ENCODE measurements around the gene FBXL22. TPM values are rescaled to one million over a fixed set of nuclear protein-coding genes. Genes with fewer than 3 reads are reported as not detected.

FBXL22 gene
- total and polyA plus RNA-seq, 12 donors, result 0.22 to 5.9 (median 0.78) TPM; not detected in 1

- TF ChIP-seq POLR2A (IDR thresholded peaks at IDR 0.05) (no peak), CTCF (IDR thresholded peaks at IDR 0.05) (no peak)
- H3K9me3 ChIP-seq (replicated peaks in 1 of 3), result no peaks in the 10 kb centered on the region
- peak overlapping the region in 2 of 5 donors; percentile 4 to 14 for H3K27ac ChIP-seq
- intact Hi-C loops (cut with DNase I), result loop anchor here (5.0 kb wide), 2 partner anchors 104 to 124 kb away; no protein-coding TSS in a partner anchor
- H3K27me3 ChIP-seq, result no peaks in the 10 kb centered on the region
- H3K4me3 ChIP-seq, result no peak overlapping the region
- peaks cover 4 to 15% of the 10 kb centered on the region in 2 donors for H3K4me1 ChIP-seq (replicated peaks in 1 of 2)
- 74 to 86% (median 80%) methylated on average over 2 of the region's 2 CpGs for WGBS, 4 donors
- peaks cover 0 to 11% of the 10 kb centered on the region in 2 donors for H3K36me3 ChIP-seq (replicated peaks in 1 of 2)
- DNase-seq, result no peak
Observed at GRCh38 chr15:63596676-63597037, 530 bp upstream of the FBXL22 start.

- H3K4me1 ChIP-seq (replicated peaks in 1 of 2), result peaks cover 9 to 19% of the 10 kb centered on the region in 2 donors
- intact Hi-C loops (cut with DNase I), result loop anchor here (5.0 kb wide), 2 partner anchors 106 to 126 kb away; no protein-coding TSS in a partner anchor
- H3K36me3 ChIP-seq (replicated peaks in 1 of 2), result peaks cover 0 to 3% of the 10 kb centered on the region in 2 donors
- no peaks in the 10 kb centered on the region for H3K9me3 ChIP-seq (replicated peaks in 1 of 3)
- H3K27me3 ChIP-seq, result no peaks in the 10 kb centered on the region
- no peak for DNase-seq
- H3K4me3 ChIP-seq, result no peak overlapping the region
- no peak for TF ChIP-seq POLR2A (IDR thresholded peaks at IDR 0.05)
- TF ChIP-seq CTCF (IDR thresholded peaks at IDR 0.05), result no peak
- 80 to 91% (median 89%) methylated on average over 5 to 6 of the region's 6 CpGs for WGBS, 4 donors
- H3K27ac ChIP-seq, result no peak overlapping the region
Observed at GRCh38 chr15:63597821-63598220, 634 bp downstream of the FBXL22 start.

- TF ChIP-seq POLR2A (IDR thresholded peaks at IDR 0.05) (no peak), CTCF (IDR thresholded peaks at IDR 0.05) (no peak)
- Histone ChIP-seq H3K27me3 (no peaks in the 10 kb centered on the region), H3K4me1 (replicated peaks in 1 of 2) (peaks cover 9 to 19% of the 10 kb centered on the region in 2 donors), H3K9me3 (replicated peaks in 1 of 3) (no peaks in the 10 kb centered on the region), H3K4me3 (peak overlapping the region in 1 of 4 donors; percentile 86), H3K27ac (peak overlapping the region in 3 of 5 donors; percentile 34 to 91 (median 89)), H3K36me3 (replicated peaks in 1 of 2) (no peaks in the 10 kb centered on the region)
- peak in 1 of 7 donors; percentile 33 for DNase-seq
- intact Hi-C loops (cut with DNase I), result loop anchor here (5.0 kb wide), 2 partner anchors 106 to 126 kb away; no protein-coding TSS in a partner anchor
- 77 to 83% (median 79%) methylated on average over 11 to 12 of the region's 12 CpGs for WGBS, 4 donors
Observed at GRCh38 chr15:63598473-63599400, 1.6 kb downstream of the FBXL22 start.

- peaks cover 9 to 19% of the 10 kb centered on the region in 2 donors for H3K4me1 ChIP-seq (replicated peaks in 1 of 2)
- H3K27me3 ChIP-seq, result no peaks in the 10 kb centered on the region
- H3K36me3 ChIP-seq (replicated peaks in 1 of 2), result no peaks in the 10 kb centered on the region
- WGBS, 4 donors, result 25 to 32% (median 29%) methylated on average over 11 to 19 of the region's 19 CpGs
- peak overlapping the region in 3 of 4 donors; percentile 13 to 86 (median 78) for H3K4me3 ChIP-seq
- no peaks in the 10 kb centered on the region for H3K9me3 ChIP-seq (replicated peaks in 1 of 3)
- H3K27ac ChIP-seq, result peak overlapping the region in 4 of 5 donors; percentile 89 to 99 (median 92)
- peak; percentile 66 to 85 (median 79) for TF ChIP-seq CTCF (IDR thresholded peaks at IDR 0.05)
- peak in 1 of 2 donors; percentile 51 for TF ChIP-seq POLR2A (IDR thresholded peaks at IDR 0.05)
- peak; percentile 77 to 88 (median 81) for DNase-seq
- intact Hi-C loops (cut with DNase I), result loop anchor here (5.0 kb wide), 2 partner anchors 107 to 127 kb away; no protein-coding TSS in a partner anchor
Observed at GRCh38 chr15:63599401-63600000, 2.3 kb downstream of the FBXL22 start.

All from adrenal gland (tissue), 12 donors.